Activated CD8-positive, alpha-beta memory T cell treated with anti-CD3 and anti-CD28 coated beads, Interleukin-2, amount 50 U/mL, for 1 hour (primary cell): ENCODE results near the gene TRAP1.

Source experiments
- DNase-seq: peaks from one replicate; pipeline ENCODE4 v3.0.0-alpha.2; 2020; ENCODE audit errors: extremely low read depth

Gene TRAP1

DNA sequence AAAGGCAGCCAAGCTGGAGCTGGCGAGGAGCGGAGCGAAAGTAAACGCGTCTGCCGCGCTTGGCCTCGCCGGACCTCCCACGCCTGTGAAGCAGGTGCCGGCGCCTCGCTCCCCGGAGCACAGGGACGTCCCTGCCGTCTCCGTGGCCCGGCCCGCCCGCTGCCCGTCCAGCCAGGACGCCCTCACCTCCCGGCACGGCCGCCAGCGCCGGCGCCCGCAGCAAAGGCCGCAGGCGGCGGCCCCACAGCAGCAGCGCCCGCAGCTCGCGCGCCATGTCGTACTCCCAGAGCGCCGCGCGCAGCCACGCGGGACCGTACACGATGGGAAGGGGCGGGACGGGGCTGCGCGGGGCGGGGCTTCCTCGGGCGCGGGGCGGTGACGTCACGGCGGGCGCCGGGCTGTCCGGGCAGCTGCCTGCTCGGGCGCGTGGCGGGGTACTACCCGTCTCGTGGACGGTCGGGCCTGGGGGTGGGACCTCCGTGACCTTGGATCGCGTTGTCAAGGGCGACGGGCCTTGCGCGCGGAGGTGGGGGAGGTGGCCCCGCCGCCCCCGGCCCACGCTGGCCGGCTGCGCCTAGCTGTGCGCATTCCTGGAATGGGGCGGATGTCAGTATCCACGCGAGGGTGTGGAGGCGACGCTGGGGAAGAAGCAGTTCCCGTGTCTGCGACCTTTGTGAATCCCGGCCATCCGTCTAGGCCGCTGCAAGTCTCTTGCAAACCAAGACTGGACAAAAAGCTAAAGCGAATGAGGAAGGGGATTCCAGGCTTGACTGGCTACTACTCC lies at the start of gene TRAP1:
Gene TRAP1, minus strand, starts transcription at position 290 of the 784 bp plus-strand sequence. Its CDS starts 16 bp downstream, at position 274.
- peak; percentile 63 for DNase-seq

DNA sequence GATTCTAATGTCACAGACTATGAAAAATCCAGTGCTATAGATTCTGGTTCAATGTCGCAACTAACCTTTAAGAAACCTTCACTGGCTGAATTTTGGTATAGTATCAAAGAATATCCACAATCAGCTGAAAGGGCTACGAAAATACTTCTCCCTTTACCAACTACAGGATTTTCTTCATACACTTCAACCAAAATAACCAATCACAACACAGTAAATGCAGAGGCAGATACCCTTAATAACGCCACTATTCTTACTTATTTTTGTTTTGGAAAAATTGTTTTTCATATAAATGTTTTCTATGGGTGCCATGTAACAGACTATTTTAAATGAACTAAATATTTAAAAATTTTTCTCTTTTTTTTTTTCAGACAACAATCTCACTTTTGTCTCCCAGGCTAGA lies 48.9 kb upstream of the TRAP1 start:
- no peak for DNase-seq

DNA sequence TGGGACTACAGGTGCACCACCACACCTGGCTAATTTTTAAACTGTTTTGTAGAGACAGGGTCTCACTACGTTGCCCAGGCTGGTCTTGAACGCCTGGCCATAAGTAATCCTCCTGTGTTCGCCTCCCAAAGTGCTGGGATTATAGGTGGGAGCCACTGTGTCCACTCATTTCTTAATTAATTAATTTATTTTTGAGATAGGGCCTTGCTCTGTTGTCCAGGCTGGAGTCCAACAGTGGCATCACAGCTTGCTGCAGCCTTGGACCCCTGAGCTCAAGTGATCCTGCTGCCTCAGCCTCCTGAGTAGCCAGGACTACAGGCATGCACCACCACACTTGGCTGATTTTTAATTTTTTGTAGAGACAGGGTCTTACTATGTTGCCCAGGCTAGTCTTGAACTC lies 47.1 kb upstream of the TRAP1 start:
- DNase-seq, result no peak

DNA sequence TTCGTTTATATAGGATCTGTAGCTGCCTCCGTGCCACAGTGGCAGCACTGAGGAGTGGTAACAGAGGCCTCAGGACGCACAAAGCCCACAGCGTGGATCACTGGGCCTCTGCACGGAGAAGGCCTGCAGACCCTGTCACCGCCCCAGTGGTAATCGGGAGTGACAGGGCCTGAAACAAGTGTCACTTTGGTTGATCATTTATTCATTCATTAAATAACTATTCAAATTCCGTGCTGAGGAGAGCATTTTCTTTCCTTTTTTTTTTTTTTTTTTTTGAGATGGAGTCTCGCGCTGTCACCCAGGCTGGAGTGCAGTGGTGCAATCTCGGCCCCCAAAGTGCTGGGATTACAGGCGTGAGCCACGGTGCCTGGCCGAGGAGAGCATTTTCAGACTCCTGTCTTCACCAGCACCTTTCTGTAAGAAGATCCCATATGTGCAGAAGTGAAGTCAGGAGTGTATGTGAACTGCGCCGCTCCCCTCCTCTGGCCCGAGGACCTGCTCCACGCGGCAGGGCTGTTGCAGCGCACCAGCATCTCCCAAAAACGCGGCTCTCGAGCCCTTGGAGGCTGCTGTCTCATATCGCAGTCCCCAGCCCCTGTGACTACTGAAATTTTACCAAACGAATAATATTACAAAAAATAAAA lies 44.9 kb upstream of the TRAP1 start:
- DNase-seq, result no peak

DNA sequence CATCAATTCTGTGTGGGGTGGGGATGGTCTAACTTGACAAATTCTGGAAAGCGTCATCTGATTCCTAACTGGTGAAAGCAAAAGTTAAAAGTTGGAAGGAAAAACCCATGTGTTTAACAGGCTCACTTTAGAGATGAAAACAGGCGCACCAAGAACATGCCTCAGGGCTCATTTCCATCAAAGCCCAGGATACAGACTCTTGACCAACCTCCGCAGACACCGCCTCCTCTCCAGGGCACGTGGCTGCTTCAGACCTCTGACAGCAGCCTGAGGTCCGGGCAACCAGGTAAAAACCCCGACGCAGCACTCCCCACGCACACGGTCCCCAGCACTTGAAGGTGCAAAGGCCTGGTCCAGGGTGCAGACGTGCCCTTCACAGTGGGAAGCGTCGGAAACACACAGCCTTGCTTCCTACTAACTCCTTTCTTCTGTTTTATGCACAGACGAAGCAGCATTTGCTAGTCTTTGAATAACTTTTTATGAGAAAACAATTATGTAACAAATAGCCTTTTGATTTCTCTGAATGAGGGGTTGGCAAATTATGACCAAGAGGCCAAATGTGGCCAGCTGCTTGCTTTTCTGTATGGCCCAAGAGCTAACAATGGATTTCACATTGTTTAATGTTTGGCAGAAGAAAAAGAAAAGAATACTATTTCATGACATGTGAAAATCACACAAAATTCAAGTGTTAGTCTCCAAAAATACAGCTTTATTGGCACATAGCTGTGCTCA lies 44.2 kb upstream of the TRAP1 start:
- no peak for DNase-seq

DNA sequence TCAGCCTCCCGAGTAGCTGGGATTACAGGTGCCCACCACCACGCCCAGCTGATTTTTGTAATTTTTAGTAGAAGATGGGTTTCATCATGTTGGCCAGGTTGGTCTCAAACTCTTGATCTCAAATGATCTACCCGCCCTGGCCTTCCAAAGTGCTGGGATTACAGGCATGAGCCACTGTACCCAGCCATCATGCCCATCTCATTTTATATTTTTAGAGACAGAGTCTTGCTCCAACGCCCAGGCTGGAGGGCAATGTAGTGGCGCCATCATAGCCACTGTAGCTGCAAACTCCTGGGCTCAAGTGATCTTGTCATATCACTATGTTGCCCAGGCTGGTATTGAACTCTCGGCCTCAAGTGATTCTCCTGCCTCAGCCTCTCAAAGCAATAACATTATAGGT lies 43.2 kb upstream of the TRAP1 start:
- no peak for DNase-seq

DNA sequence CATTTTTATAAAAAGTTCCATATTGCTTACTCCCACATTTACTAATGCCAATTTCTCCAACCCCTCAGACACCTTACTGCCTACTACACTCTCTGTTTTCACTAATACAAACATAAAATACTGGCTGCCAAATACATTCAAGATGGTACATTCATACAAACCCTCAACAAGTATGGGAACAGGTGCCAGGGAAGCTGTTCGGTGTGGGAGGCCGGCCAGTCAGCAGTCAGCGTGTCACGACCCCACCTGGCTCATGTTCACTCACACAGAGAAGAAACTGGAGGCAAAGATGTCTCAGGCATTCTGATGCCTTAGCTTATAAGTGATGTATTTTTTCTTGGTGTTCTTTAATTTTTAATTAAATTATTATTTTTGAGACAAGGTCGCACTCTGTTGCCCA lies 42.4 kb upstream of the TRAP1 start:
- DNase-seq, result no peak

DNA sequence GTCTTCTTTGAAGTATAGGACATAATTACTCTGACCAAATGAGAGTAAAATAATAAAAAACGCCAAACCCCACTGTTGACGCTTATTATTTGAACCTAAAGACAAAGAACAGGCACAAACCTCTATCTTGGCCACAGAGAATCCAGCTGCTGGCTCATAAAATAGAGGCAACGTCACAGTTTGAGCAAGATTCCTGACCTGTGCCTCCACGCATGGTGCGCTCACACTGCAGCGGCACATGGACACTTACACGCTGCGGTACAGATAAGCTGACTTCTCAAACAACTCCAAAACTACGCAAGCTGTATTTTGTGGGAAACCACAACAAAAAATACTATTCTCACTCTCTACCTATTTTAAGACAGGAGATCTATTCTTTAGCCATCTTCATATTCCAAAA lies 38.8 kb upstream of the TRAP1 start:
- no peak for DNase-seq

DNA sequence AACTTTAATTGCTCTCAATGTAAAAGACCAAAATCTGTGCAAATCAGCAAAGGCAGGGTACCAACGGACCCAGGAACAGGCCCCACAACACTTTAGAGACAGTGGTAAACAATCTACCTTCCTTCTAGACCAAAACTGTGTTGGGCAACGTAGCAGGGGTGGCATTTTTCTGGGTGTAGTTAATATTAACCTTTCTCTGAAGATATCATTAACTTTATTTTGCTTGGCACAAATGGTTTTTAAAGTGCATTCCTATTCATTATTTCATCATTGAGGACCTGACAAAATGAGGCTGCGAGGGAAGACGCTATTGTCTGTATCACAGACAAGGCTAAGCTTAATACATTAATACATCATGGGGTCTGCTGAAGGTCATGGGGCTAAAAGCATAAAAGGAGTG lies 37.9 kb upstream of the TRAP1 start:
- DNase-seq, result no peak

DNA sequence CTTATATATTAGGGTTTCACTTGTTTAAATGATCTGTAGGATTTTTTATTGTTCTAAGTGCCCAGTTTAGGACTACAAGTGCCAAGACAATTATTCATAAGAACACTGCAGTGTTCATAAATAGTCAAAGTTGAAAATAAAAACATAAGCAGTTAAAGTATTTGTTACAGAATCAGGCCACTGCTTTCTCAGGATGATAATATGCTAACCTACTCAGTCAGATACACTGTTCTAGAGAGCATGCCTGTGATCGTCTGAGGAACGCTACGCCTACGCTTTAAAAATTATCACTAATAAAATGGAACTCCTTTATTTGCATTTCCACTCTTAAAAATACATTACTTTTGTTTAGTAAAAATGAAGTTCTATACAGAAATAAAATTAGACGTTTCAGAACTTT lies 37.4 kb upstream of the TRAP1 start:
- no peak for DNase-seq

DNA sequence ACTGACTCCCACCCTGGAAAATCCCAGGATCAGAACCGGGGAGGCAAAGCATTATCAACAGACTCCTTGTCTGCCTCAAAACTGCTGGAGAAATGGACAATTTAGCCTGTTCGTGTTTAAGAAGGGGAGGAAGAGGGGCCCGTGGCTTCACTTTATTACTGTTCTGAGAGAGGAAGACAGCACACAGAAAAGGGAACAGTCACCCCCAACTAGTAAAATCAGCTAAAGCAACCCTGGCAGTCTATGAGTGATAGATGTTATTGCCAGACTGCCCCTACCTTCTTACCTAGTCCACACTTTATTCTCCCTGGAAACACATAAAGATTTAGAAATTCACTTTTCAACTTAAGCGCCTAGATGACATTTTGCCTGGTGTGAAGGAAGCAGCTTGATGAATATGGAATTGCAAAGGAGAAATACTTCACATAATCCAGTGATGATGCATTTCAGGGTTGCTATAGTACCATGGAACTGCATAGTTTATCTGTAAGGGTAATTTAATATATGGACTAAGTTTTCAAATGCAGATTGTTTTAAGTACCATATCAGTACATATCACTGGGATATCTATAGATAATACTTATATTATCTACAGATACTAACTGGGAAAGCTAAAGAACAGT lies 36.9 kb upstream of the TRAP1 start:
- DNase-seq, result no peak

DNA sequence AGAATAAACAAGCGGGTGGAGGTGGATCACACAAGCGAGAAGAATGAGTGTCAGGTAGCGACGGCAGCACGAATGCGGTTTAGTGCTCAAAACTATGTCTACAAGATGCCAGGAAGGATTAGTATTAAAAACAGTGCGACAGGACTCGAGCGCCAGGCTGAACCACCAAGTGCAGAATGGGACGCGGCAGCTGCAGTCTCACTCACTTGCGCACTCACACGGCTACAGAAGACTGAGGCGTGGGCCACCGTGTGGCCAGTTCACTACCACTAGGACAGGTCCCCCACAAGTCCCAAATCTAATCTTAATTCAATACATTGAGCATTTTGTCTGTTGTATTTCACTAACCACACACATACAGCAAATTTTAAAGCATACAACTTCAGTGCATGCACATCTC lies 35.7 kb upstream of the TRAP1 start:
- DNase-seq, result no peak

DNA sequence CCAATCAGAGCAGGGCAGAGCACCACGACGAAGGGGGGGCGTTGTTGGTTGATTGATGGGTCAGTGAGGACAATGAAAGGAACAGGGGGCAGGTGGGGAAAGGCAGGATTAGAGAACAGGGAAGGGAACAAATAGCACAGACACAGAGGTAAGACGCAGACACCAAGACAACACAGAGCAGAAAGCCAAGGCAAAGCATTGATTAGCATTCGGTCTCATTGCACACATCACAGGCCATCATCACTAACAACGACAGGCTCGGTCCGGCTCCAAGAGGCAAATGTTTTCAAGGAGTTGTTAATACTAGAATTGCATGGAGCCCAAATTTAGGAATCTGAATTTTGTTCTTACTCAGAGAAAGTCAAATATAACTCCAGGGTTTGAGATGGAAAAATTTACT lies 34.6 kb upstream of the TRAP1 start:
- no peak for DNase-seq

DNA sequence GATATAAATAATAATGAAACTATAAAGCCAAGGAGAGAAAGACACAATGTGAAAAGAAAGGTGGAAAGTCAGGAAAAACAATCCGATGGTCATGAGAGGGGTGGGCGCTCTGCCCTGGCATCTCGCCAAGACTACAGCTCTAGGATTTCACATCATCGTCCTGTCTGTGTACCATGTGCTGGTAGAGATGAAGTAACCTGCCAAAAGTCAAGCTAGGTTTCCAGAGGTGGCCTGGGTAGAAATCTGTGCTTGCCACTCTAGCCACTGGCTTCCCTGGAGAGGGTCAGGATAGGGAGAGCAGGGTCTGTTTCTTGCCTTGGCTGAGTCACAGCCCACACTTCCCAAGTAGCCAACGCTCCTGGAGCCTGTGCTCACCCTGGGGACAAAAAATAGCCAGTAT lies 31.0 kb upstream of the TRAP1 start:
- DNase-seq, result no peak

DNA sequence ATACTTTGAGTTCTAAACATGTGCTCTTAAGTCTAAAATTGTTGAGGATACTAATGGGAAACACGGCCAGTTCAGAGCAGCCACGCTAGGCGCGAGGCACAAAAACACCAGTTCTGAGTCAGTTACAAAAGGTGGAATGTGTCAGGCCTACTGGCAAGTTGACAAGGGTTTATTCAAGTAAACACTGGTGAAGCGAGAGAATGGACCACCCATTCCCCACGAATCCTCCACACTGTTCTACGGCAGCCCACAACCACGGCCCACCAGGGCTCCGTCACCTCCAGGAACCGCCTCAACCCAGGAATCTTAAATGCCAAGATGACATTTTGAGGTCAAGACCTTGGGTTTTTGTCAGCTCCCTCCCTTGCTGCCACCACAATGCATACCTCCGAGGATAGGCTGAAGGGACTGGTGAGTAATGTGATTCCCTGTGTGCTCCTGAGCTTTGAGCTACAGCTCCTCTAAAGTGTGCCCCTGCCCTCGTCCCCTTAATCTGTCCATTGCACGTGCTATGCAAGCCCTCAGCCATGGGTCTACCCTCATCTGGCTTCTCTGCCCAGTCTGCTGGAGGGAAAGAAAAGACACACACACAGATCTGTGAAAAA lies 28.5 kb upstream of the TRAP1 start:
- no peak for DNase-seq

DNA sequence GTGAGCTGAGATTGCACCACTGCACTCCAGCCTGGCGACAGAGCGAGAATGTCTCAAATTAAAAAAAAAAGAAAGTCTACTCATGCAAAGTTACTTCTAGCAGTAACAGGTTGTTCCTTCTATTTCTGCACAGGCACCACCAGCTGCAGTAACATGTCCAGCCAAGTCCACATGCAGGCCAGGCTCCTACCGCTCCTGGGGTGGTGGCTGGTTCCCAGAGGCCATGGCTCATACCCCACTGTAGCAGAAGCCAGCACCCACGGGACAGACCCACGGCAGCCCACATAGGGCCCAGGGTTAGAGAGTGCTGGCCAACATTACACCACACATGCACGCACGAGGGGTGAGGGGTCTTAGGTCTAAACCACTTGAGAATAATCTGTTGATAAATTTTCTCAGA lies 26.7 kb upstream of the TRAP1 start:
- no peak for DNase-seq

DNA sequence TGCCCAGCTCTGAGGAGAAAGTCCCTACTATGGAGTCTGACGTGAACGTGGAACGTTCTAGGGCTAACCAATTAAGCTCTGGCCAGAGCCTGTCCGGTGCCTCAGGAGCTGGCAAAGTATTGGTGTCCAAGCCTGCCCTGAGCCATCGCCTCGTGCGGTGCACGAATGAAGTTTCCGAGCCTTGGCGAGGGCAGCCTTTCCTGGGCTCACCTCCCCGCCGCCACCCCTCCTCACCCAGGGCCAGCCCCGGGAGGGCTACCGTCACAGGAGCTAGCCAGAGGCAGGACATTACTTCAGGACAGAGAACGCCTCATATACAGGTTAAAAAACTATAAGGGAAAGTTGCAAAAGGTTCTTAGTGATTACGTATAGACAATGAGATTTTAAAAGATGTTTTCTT lies 23.6 kb upstream of the TRAP1 start:
- no peak for DNase-seq

DNA sequence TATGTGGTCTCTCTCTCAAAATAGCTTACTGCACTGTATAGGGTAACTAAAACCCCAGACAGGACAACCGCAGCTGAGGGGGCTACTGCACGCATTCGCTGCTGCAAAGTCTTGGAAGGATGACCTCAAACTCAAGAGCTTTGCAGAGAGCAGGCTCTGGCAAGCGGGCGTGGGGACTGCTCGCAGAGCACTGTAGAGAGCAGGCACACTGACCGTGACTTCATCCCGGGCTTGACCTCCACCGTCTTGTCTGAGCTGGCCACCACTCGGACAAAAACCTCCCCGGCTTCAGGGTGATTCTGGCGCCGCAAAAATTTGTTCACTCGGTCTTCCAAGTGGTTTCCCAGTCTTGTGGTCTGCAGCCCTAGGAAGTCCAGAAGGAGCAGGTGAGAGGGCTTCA lies 22.9 kb upstream of the TRAP1 start:
- DNase-seq, result no peak

DNA sequence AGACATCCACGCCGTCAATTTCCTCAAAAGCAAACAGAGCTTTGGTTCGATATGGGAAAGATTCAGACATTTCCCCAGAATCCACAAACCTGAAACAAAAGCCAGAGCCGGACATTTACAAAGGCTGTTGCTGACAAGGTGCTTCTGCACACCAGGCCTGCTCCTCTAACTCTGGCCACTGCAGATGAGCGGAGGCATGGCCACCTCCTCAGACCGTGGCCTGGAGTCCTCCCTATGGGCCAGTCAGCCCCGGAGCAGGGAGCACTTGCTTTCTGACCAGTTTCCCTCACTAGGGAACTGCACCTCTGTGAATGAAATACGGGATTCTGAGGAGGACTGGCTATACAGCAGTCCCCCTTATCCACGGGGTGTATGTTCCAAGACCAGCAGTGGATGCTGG lies 22.3 kb upstream of the TRAP1 start:
- no peak for DNase-seq

DNA sequence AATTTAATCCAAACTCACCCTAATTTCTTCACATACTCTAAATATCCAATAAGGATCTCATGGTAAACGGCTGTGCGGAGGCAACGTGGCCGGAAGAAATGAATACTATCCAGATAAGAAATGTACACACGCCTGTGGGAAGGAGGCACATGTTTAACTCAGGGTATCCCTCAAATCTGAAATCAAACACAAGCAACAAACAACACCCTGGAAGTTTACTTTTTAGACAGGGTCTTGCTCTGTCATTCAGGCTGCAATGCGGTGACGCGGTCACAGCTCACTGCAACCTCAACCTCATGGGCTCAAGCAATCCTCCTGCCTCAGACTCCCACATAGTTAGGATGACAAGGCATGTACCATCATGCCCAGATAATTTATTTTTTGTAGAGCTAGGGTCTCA lies 21.2 kb upstream of the TRAP1 start:
- DNase-seq, result no peak

DNA sequence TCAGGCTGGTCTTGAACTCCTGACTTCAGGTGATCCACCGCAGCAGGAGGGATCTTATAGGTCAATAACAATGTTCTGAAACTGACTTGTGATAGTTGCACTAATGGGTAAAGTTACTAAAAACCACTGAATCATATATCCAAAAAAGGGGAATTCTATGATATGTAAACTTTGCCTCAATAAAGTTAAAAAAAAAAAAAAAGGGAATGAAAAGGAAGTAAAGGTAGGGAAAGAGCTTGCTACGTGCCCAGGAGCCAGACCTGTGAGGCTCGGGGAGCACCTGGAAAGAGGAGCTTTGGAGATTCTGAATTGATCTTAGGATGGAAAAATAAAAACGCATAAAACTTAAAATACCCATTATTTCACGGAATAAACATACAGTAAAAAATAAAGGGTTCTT lies 20.8 kb upstream of the TRAP1 start:
- no peak for DNase-seq

DNA sequence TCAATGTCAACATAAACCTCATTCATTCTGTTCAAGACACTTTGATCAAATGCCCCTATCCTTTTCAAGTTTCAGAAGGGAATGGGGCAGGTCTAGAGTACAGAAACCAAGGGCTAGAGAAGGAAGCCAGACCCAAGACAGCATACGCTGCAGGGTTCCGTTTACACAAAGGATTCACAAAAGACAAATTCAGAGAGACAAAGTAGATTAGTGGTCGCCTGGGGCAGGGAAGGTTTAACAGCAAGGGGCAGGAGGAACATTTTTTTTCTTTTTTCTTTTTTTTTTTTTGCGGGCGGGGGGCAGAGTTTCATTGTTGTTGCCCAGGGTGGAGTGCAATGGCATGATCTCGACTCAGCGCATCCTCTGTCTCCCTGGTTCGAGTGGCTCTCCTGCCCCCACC lies 19.9 kb upstream of the TRAP1 start:
- DNase-seq, result no peak
